Measurements from ENCODE around the gene KIAA1549. TPM values are rescaled to one million over a fixed set of nuclear protein-coding genes. Genes with fewer than 3 reads are reported as not detected.

KIAA1549 gene
- total RNA-seq, 4 donors from 2014 or later, result 1.6 to 2.4 (median 1.7) TPM

GRCh38 chr7:138871814-138872090 is 109.4 kb downstream of the KIAA1549 start:
- H3K36me3 ChIP-seq, result peaks cover 0 to 46% (median 0%) of the 10 kb centered on the region in 3 donors
- H3K27me3 ChIP-seq, result no peaks in the 10 kb centered on the region
- H3K9me3 ChIP-seq, result no peaks in the 10 kb centered on the region
- DNase-seq (ENCODE audit: low spot score in 2 of 2), result no peak
- no peaks in the 10 kb centered on the region for H3K4me1 ChIP-seq
- TF ChIP-seq POLR2A (IDR thresholded peaks at IDR 0.05) (no peak), EP300 (IDR thresholded peaks at IDR 0.05) (no peak)
- TF ChIP-seq, protein P1, sequence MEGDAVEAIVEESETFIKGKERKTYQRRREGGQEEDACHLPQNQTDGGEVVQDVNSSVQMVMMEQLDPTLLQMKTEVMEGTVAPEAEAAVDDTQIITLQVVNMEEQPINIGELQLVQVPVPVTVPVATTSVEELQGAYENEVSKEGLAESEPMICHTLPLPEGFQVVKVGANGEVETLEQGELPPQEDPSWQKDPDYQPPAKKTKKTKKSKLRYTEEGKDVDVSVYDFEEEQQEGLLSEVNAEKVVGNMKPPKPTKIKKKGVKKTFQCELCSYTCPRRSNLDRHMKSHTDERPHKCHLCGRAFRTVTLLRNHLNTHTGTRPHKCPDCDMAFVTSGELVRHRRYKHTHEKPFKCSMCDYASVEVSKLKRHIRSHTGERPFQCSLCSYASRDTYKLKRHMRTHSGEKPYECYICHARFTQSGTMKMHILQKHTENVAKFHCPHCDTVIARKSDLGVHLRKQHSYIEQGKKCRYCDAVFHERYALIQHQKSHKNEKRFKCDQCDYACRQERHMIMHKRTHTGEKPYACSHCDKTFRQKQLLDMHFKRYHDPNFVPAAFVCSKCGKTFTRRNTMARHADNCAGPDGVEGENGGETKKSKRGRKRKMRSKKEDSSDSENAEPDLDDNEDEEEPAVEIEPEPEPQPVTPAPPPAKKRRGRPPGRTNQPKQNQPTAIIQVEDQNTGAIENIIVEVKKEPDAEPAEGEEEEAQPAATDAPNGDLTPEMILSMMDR (IDR thresholded peaks at IDR 0.05), result no peak
- H3K27ac ChIP-seq, result no peak overlapping the region
- 92 to 93% methylated on average over 5 of the region's 5 CpGs for WGBS, 2 donors
- H3K4me3 ChIP-seq, result no peak overlapping the region

- no peak overlapping the region for H3K4me3 ChIP-seq
- no peaks in the 10 kb centered on the region for H3K4me1 ChIP-seq
- no peak overlapping the region for H3K27ac ChIP-seq
- TF ChIP-seq POLR2A (IDR thresholded peaks at IDR 0.05) (no peak), EP300 (IDR thresholded peaks at IDR 0.05) (no peak)
- TF ChIP-seq, protein P1 (IDR thresholded peaks at IDR 0.05), result no peak
- H3K36me3 ChIP-seq, result peaks cover 0 to 47% (median 0%) of the 10 kb centered on the region in 3 donors
- H3K27me3 ChIP-seq, result no peaks in the 10 kb centered on the region
- H3K9me3 ChIP-seq, result no peaks in the 10 kb centered on the region
- WGBS, 2 donors, result 92 to 93% methylated on average over 21 of the region's 21 CpGs
- no peak for DNase-seq (ENCODE audit: low spot score in 2 of 2)
These were observed 110.0 kb downstream of the KIAA1549 start for GRCh38 chr7:138871065-138871813.

DNA sequence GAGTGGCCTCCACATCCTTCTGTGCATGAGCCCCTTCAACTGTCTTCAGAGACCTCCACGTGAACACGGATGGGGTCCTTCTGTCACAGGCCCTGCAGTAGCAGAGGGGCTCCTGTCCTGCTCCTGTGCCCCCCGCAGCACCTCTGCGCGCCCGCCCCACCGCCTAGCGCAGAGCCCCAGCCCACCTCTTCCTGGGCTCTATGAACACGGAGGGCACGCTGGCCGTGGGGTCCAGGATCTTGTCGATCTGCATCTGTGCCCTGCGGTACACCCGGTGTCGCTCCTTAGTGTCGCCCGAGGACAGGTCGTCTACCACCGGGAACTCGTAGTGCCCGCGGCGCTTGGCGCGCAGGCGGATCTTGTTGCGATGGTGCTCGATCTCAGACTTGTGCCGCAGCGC is 111.8 kb downstream of the KIAA1549 start:
- DNase-seq (ENCODE audit: low spot score in 2 of 2), result no peak
- Histone ChIP-seq H3K27me3 (no peaks in the 10 kb centered on the region), H3K4me3 (no peak overlapping the region), H3K4me1 (no peaks in the 10 kb centered on the region), H3K9me3 (no peaks in the 10 kb centered on the region), H3K36me3 (peaks cover 0 to 48% (median 0%) of the 10 kb centered on the region in 3 donors), H3K27ac (no peak overlapping the region)
- 96 to 97% methylated on average over 26 to 30 of the region's 30 CpGs for WGBS, 2 donors
- TF ChIP-seq, protein P1 (IDR thresholded peaks at IDR 0.05), result no peak
- no peak for TF ChIP-seq EP300 (IDR thresholded peaks at IDR 0.05)
- TF ChIP-seq POLR2A (IDR thresholded peaks at IDR 0.05), result no peak

DNA sequence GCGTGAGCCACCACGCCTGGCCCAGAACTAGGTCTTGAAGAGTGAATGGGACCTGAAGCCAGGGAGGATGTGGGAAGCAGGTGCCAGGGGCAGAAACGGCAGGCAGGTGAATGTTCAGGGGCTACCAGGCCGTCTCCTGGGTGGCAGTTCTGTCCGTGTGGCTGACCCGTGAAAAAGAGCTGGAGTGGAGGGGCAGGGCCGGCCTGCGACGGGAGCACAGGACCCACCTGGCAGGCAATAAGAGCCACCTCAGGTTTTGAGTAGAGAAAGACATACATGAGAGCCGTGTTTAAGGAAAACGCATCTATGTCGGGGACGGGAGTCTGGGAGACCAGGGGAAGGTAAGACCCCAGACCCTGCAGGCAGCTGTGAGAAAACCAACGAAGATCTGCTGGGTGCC is 112.5 kb downstream of the KIAA1549 start:
- H3K4me3 ChIP-seq, result no peak overlapping the region
- no peak for TF ChIP-seq EP300 (IDR thresholded peaks at IDR 0.05)
- no peak for TF ChIP-seq POLR2A (IDR thresholded peaks at IDR 0.05)
- TF ChIP-seq, protein P1 (IDR thresholded peaks at IDR 0.05), result no peak
- peaks cover 0 to 54% (median 0%) of the 10 kb centered on the region in 3 donors for H3K36me3 ChIP-seq
- no peaks in the 10 kb centered on the region for H3K4me1 ChIP-seq
- no peak for DNase-seq (ENCODE audit: low spot score in 2 of 2)
- 91 to 97% methylated on average over 14 of the region's 14 CpGs for WGBS, 2 donors
- H3K27me3 ChIP-seq, result no peaks in the 10 kb centered on the region
- H3K27ac ChIP-seq, result no peak overlapping the region
- H3K9me3 ChIP-seq, result no peaks in the 10 kb centered on the region

DNA sequence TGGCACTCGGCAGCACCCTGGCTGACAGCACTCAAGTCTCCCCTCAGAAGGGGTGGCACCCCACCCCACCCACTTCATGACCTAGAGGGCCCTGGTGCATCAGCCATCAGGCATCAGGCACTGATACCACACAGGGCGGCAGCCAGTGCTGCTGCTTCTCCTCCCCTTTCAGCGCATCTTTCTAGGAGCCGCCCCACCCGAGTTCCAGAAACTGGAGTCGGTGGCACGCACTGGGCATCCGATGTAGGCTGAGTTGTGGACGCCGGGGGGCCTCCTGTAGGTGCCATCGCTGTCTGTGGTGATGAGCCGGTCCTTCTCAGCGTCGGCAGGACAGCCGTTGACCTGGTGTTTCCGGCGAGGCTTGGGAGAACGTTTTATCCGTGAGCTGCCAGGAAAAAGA is 113.4 kb downstream of the KIAA1549 start:
- peaks cover 0 to 58% (median 0%) of the 10 kb centered on the region in 3 donors for H3K36me3 ChIP-seq
- H3K4me1 ChIP-seq, result no peaks in the 10 kb centered on the region
- no peaks in the 10 kb centered on the region for H3K9me3 ChIP-seq
- H3K27me3 ChIP-seq, result no peaks in the 10 kb centered on the region
- no peak overlapping the region for H3K4me3 ChIP-seq
- WGBS, 2 donors, result 96 to 97% methylated on average over 14 to 19 of the region's 19 CpGs
- H3K27ac ChIP-seq, result no peak overlapping the region
- no peak for TF ChIP-seq POLR2A (IDR thresholded peaks at IDR 0.05)
- DNase-seq (ENCODE audit: low spot score in 2 of 2), result no peak

Measured in tibial nerve (tissue), 4 donors.